Kidney (tissue), 14 donors: Measurements from ENCODE around the gene TRPM2. TPM values are rescaled to one million over a fixed set of nuclear protein-coding genes. Genes with fewer than 3 reads are reported as not detected.
"Not testable (repeated sequence)": the region's sequence is repeated elsewhere in the genome, so short reads cannot be mapped to it uniquely, and the experiment has no call there.

ENCODE experiments used
- DNase-seq, 5 donors: peaks; one replicate each; pipeline ENCODE4 v3.0.0-alpha.2; 2013 to 2020
- FAIRE-seq: peaks from 2 replicates; lab custom pipeline; 2012; peaks lifted over from hg19 to GRCh38; lab: Jason Lieb, UNC
- H3K27ac ChIP-seq, 2 donors: one replicate each; pipeline ENCODE4 v1.7.0; 2013; ENCODE audit warnings: low read depth in 2 of 2, low read length in 2 of 2, inconsistent platforms in 1 of 2
- H3K27me3 ChIP-seq: one replicate; pipeline ENCODE4 v1.7.1; 2013; ENCODE audit warnings: low read length, inconsistent platforms; ENCODE audit not compliant: control insufficient read depth, insufficient read depth
- H3K36me3 ChIP-seq, 3 donors: one replicate each; pipeline versions ENCODE4 v1.7.0 to v1.7.1; 2013; ENCODE audit warnings: low read length in 3 of 3, control low read depth in 1 of 3, inconsistent platforms in 1 of 3; ENCODE audit not compliant: insufficient read depth in 3 of 3, control insufficient read depth in 2 of 3
- H3K4me1 ChIP-seq, 3 donors: one replicate each; pipeline versions ENCODE4 v1.7.0 to v1.7.1; 2013; ENCODE audit warnings: low read length in 3 of 3, inconsistent platforms in 1 of 3, low read depth in 1 of 3; ENCODE audit not compliant: control insufficient read depth in 2 of 3, insufficient read depth in 2 of 3
- H3K4me3 ChIP-seq, 3 donors: one replicate each; pipeline versions ENCODE4 v1.7.0 to v1.8.1; 2013; ENCODE audit warnings: low read length in 3 of 3, control low read depth in 1 of 3, inconsistent platforms in 1 of 3
- H3K9ac ChIP-seq, 3 donors: one replicate each; pipeline versions ENCODE4 v1.7.0 to v1.7.1; 2013; ENCODE audit warnings: low read length in 3 of 3, control low read depth in 1 of 3, inconsistent platforms in 1 of 3
- H3K9me3 ChIP-seq, 3 donors: one replicate each; pipeline versions ENCODE4 v1.7.0 to v1.7.1; 2013; ENCODE audit warnings: low read length in 3 of 3, control low read depth in 1 of 3, inconsistent platforms in 1 of 3; ENCODE audit not compliant: control insufficient read depth in 2 of 3, insufficient read depth in 1 of 3
- CTCF ChIP-seq: IDR thresholded peaks from 3 replicates; pipeline ENCODE4 v1.5.1; 2012; ENCODE audit warnings: mild to moderate bottlenecking, moderate library complexity, borderline replicate concordance; ENCODE audit not compliant: insufficient read depth; ENCODE audit errors: extremely low read depth
- intact Hi-C: fragments of 100-400 bp; cut with DNase I; formaldehyde crosslinking; loops from one replicate; pipeline ENCODE4 v1.11.1; 2022
- polyA plus RNA-seq: library from polyadenylated mRNA; stranded (reverse); fragments of 350-450 nt; fragmentation: Illumina TruSeq; extraction: RNeasy Lipid Tissue Mini Kit (QIAGEN cat#74804); gene quantifications from one replicate; pipeline ENCODE4 v1.2.3, GENCODE V29; 2014; ENCODE audit warnings: low read depth, low replicate concordance; ENCODE audit not compliant: insufficient read depth
- total RNA-seq: library from RNA; stranded (reverse); fragmentation: NEBNext Ultra II Directional; extraction: Animal tissue kit (Norgen Biotek cat#: 25700); gene quantifications from one replicate; pipeline ENCODE4 v1.2.1, GENCODE V29; 2021
- donor health status: control.
- donor health status: control.
- donor health status: control.
- donor health status: control.
- donor health status: control.
- donor health status: DM: yes; HTN: yes; CAD: no.
- donor health status: Normal renal cell carcinoma (clear cell type).

TRPM2 gene
- total and polyA plus RNA-seq, 2 donors from 2014 or later = 2.0 to 11.5 TPM

GRCh38 chr21:44357064-44357837 lies 3.8 kb downstream of the TRPM2 start:
- H3K9ac ChIP-seq = no peak overlapping the region
- peaks cover 3% of the 10 kb centered on the region for H3K27me3 ChIP-seq
- TF ChIP-seq CTCF = no peak
- no peaks in the 10 kb centered on the region for H3K9me3 ChIP-seq
- intact Hi-C loops = no loop called here
- no peaks in the 10 kb centered on the region for H3K36me3 ChIP-seq
- no peaks in the 10 kb centered on the region for H3K4me1 ChIP-seq
- DNase-seq (peak in 1 of 5 donors; percentile 63), FAIRE-seq (no peak)
- no peak overlapping the region for H3K4me3 ChIP-seq
- no peak overlapping the region for H3K27ac ChIP-seq

- DNase-seq = no peak
- no peak for FAIRE-seq
- intact Hi-C loops = no loop called here
Observed at GRCh38 chr21:44359396-44359795, 6.0 kb downstream of the TRPM2 start.

GRCh38 chr21:44360159-44360558 lies 6.7 kb downstream of the TRPM2 start:
- Histone ChIP-seq H3K27me3 (no peaks in the 10 kb centered on the region), H3K27ac (no peak overlapping the region), H3K9me3 (peaks cover 0 to 2% (median 0%) of the 10 kb centered on the region in 3 donors), H3K9ac (no peak overlapping the region), H3K4me3 (no peak overlapping the region), H3K4me1 (no peaks in the 10 kb centered on the region), H3K36me3 (no peaks in the 10 kb centered on the region)
- TF ChIP-seq CTCF = no peak
- intact Hi-C loops = no loop called here
- DNase-seq (peak in 1 of 5 donors; percentile 42), FAIRE-seq (no peak)

More at GRCh38 chr21:44359396-44359795, 6.0 kb downstream of the TRPM2 start:
- Histone ChIP-seq H3K27ac (no peak overlapping the region), H3K9me3 (peaks cover 0 to 2% (median 0%) of the 10 kb centered on the region in 3 donors), H3K4me1 (no peaks in the 10 kb centered on the region), H3K27me3 (no peaks in the 10 kb centered on the region), H3K4me3 (no peak overlapping the region), H3K36me3 (no peaks in the 10 kb centered on the region), H3K9ac (no peak overlapping the region)
- TF ChIP-seq CTCF = no peak

- H3K36me3 ChIP-seq, H3K4me1 ChIP-seq, H3K27me3 ChIP-seq, H3K4me3 ChIP-seq, FAIRE-seq, DNase-seq, intact Hi-C loops, H3K9ac ChIP-seq, H3K27ac ChIP-seq, H3K9me3 ChIP-seq: not testable (repeated sequence)
Observed at GRCh38 chr21:44361903-44362302, 8.5 kb downstream of the TRPM2 start.
